B cell (primary cell): ENCODE results near the gene MUC5AC. TPM values are rescaled to one million over a fixed set of nuclear protein-coding genes. Genes with fewer than 3 reads are reported as not detected.

Source experiments
- ATAC-seq: fragments of 200-7000 bp; cut with Tn5 transposase; one replicate; pipeline ENCODE4 v1.10.0; 2021; ENCODE audit warnings: low read depth, mild to moderate bottlenecking, moderate number of reproducible peaks, moderate library complexity
- CTCF ChIA-PET: fragments of 350-600 bp; sonication (Branson Sonifier 250); formaldehyde crosslinking; loops from one replicate; lab custom pipeline; 2021; ENCODE audit warnings: antibody characterized with exemption, inconsistent platforms; lab: Charles Lee
- POLR2A ChIA-PET: fragments of 350-600 bp; sonication (Branson Sonifier 250); formaldehyde crosslinking; loops from one replicate; lab custom pipeline; 2021; ENCODE audit warnings: antibody characterized with exemption; lab: Charles Lee
- DNase-seq: peaks from one replicate; pipeline ENCODE4 v3.0.0; 2013
- H2AFZ ChIP-seq: 2 replicates; pipeline ENCODE4 v1.6.1; 2012; ENCODE audit warnings: mild to moderate bottlenecking, low read depth, low read length; ENCODE audit not compliant: insufficient read depth, poor library complexity, severe bottlenecking
- H3K27ac ChIP-seq, 2 donors: 1 replicate in 1 of 2; 2 replicates in 1 of 2; pipeline ENCODE4 v1.5.1; 2012 to 2013; ENCODE audit warnings: low read length in 2 of 2, mild to moderate bottlenecking in 2 of 2, moderate library complexity in 1 of 2
- H3K27me3 ChIP-seq, 4 experiments: fragments of 200-600 bp in 1 of 4; sonication (generic) in 1 of 4; replicated peaks in 1 of 4; 1 replicate in 2 of 4; 2 replicates in 2 of 4; pipeline versions ENCODE4 v1.6.1 to v1.7.0; 2013 to 2016; ENCODE audit warnings: low read length in 3 of 4, mild to moderate bottlenecking in 2 of 4, mixed read lengths in 1 of 4, moderate library complexity in 1 of 4; ENCODE audit not compliant: insufficient read depth in 4 of 4, control insufficient read depth in 3 of 4; ENCODE audit errors: control extremely low read depth in 1 of 4
- H3K36me3 ChIP-seq, 2 experiments: replicated peaks in 1 of 2; 1 replicate in 1 of 2; 2 replicates in 1 of 2; pipeline versions ENCODE4 v1.6.1 to v1.7.1; 2013; ENCODE audit warnings: low read length in 1 of 2; ENCODE audit not compliant: insufficient read depth in 2 of 2, control insufficient read depth in 1 of 2; ENCODE audit errors: control extremely low read depth in 1 of 2, extremely low read depth in 1 of 2
- H3K4me1 ChIP-seq, 2 donors: fragments of 200-600 bp in 1 of 2; sonication (generic) in 1 of 2; 1 replicate in 1 of 2; 2 replicates in 1 of 2; pipeline versions ENCODE4 v1.5.1 to v1.6.1; 2013 to 2017; ENCODE audit warnings: low read length in 2 of 2; ENCODE audit not compliant: control insufficient read depth in 2 of 2, insufficient read depth in 2 of 2
- H3K4me2 ChIP-seq: replicated peaks from 2 replicates; pipeline ENCODE3; 2012; ENCODE audit warnings: mild to moderate bottlenecking, low read depth, low read length; ENCODE audit not compliant: poor library complexity, severe bottlenecking
- H3K4me3 ChIP-seq, 5 experiments: fragments of 200-600 bp in 1 of 5; sonication (generic) in 1 of 5; 1 replicate in 3 of 5; 2 replicates in 2 of 5; pipeline versions ENCODE4 v1.5.1 to v1.7.0; 2011 to 2016; ENCODE audit warnings: low read length in 4 of 5, mild to moderate bottlenecking in 4 of 5, low read depth in 2 of 5, control low read depth in 1 of 5, moderate library complexity in 1 of 5; ENCODE audit not compliant: insufficient read depth in 1 of 5; ENCODE audit errors: control extremely low read depth in 1 of 5, extremely low read depth in 1 of 5
- H3K79me2 ChIP-seq: fragments of 200-600 bp; sonication (generic); one replicate; pipeline ENCODE4 v1.6.0; 2016; ENCODE audit warnings: low read length; ENCODE audit not compliant: control insufficient read depth, insufficient read depth
- H3K9ac ChIP-seq: fragments of 200-600 bp; sonication (generic); 2 replicates; pipeline ENCODE4 v1.6.1; 2017; ENCODE audit warnings: mild to moderate bottlenecking, low read length, moderate library complexity
- H3K9me3 ChIP-seq, 3 donors: one replicate each; pipeline versions ENCODE4 v1.6.1 to v1.7.1; 2013; ENCODE audit warnings: low read length in 2 of 3; ENCODE audit not compliant: control insufficient read depth in 2 of 3, insufficient read depth in 1 of 3; ENCODE audit errors: control extremely low read depth in 1 of 3
- H4K20me1 ChIP-seq: 2 replicates; pipeline ENCODE4 v1.6.0; 2012; ENCODE audit warnings: mild to moderate bottlenecking, low read length; ENCODE audit not compliant: insufficient read depth, control insufficient read depth, poor library complexity, severe bottlenecking
- H3K27ac Mint-ChIP-seq: one replicate; pipeline ENCODE4 v1.8.0; 2021; ENCODE audit warnings: mixed read lengths
- H3K27me3 Mint-ChIP-seq: one replicate; pipeline ENCODE4 v1.8.0; 2021; ENCODE audit warnings: mixed read lengths
- H3K4me1 Mint-ChIP-seq: one replicate; pipeline ENCODE4 v1.8.0; 2021; ENCODE audit warnings: mixed read lengths
- H3K4me3 Mint-ChIP-seq: one replicate; pipeline ENCODE4 v1.8.0; 2021; ENCODE audit warnings: mixed read lengths
- H3K9me3 Mint-ChIP-seq: one replicate; pipeline ENCODE4 v1.8.0; 2022; ENCODE audit warnings: mixed read lengths; ENCODE audit not compliant: insufficient read depth
- CTCF ChIP-seq: fragments of 200-600 bp; IDR thresholded peaks from one replicate; pipeline ENCODE4 v1.8.0; 2022; ENCODE audit warnings: antibody characterized with exemption, mild to moderate bottlenecking
- EZH2 ChIP-seq: IDR thresholded peaks from 2 replicates; pipeline ENCODE4 v1.6.1; 2012; ENCODE audit warnings: borderline replicate concordance, low read depth, mild to moderate bottlenecking, moderate library complexity, low read length; ENCODE audit not compliant: insufficient read depth, poor library complexity, severe bottlenecking
- WGBS: methylation state at CpG from one replicate; pipeline ENCODE4 v1.1.5; 2013; ENCODE audit warnings: missing lambda C conversion rate; ENCODE audit not compliant: insufficient coverage; 5-methylcytosine and 5-hydroxymethylcytosine counted together
- intact Hi-C: fragments of 100-400 bp; cut with micrococcal nuclease; formaldehyde crosslinking; loops from one replicate; pipeline ENCODE4 v1.10.0; 2022
- polyA plus RNA-seq: library from polyadenylated mRNA; depleted of rRNA; stranded (reverse); fragments of >200 nt; gene quantifications from 2 replicates; pipeline ENCODE4 v1.2.3, GENCODE V29; 2012
- total RNA-seq, 2 donors: library from RNA; stranded (reverse); fragments of 120-200 nt in 1 of 2; gene quantifications; 1 replicate in 1 of 2; 2 replicates in 1 of 2; pipeline versions ENCODE4 v1.2.3 to v1.2.4, GENCODE V29; 2013 to 2022

Gene MUC5AC
- total and polyA plus RNA-seq, 2 donors (not counting 1 experiment from before 2014, with no cell fraction given) = not detected

GRCh38 chr11:1230121-1230455 lies 72.3 kb downstream of the MUC5AC start:
- 93% methylated on average over 3 of the region's 5 CpGs for WGBS
- H3K27me3 ChIP-seq = no peaks in the 10 kb centered on the region
- H3K27ac ChIP-seq = no peak overlapping the region
- ChIA-PET CTCF (no interaction called here), POLR2A (no interaction called here)
- H2AFZ ChIP-seq = no peak overlapping the region
- H3K36me3 ChIP-seq = no peaks in the 10 kb centered on the region
- intact Hi-C loops = no loop called here
- no peak overlapping the region for H3K4me3 ChIP-seq
- DNase-seq (no peak), ATAC-seq (no peak)
- no peak overlapping the region for H3K4me3 Mint-ChIP-seq
- H3K27me3 Mint-ChIP-seq = no peaks in the 10 kb centered on the region
- no peaks in the 10 kb centered on the region for H3K9me3 Mint-ChIP-seq
- TF ChIP-seq CTCF (no peak), EZH2 (no peak)
- H3K27ac Mint-ChIP-seq = no peak overlapping the region
- no peak overlapping the region for H3K9ac ChIP-seq
- no peaks in the 10 kb centered on the region for H3K9me3 ChIP-seq
- H3K4me1 Mint-ChIP-seq = no peaks in the 10 kb centered on the region
- H3K79me2 ChIP-seq = no peaks in the 10 kb centered on the region
- H4K20me1 ChIP-seq = no peaks in the 10 kb centered on the region
- no peaks in the 10 kb centered on the region for H3K4me1 ChIP-seq
- H3K4me2 ChIP-seq = no peak overlapping the region

- DNase-seq = no peak
These were observed 73.0 kb downstream of the MUC5AC start for GRCh38 chr11:1230456-1231395.

More at GRCh38 chr11:1230456-1231395, 73.0 kb downstream of the MUC5AC start:
- Histone ChIP-seq H3K9ac (no peak overlapping the region), H3K4me2 (no peak overlapping the region), H3K79me2 (no peaks in the 10 kb centered on the region), H4K20me1 (no peaks in the 10 kb centered on the region), H2AFZ (no peak overlapping the region), H3K27me3 (no peaks in the 10 kb centered on the region), H3K4me1 (no peaks in the 10 kb centered on the region), H3K9me3 (no peaks in the 10 kb centered on the region), H3K36me3 (no peaks in the 10 kb centered on the region), H3K4me3 (no peak overlapping the region), H3K27ac (no peak overlapping the region)
- Mint-ChIP-seq H3K27ac (no peak overlapping the region), H3K4me3 (no peak overlapping the region), H3K4me1 (no peaks in the 10 kb centered on the region), H3K27me3 (no peaks in the 10 kb centered on the region), H3K9me3 (no peaks in the 10 kb centered on the region)
- no peak for TF ChIP-seq CTCF
- TF ChIP-seq EZH2 = no peak
- intact Hi-C loops = no loop called here
- ChIA-PET POLR2A (no interaction called here), CTCF (no interaction called here)
- WGBS = 86% methylated on average over 42 of the region's 45 CpGs
- no peak for ATAC-seq
